Stimulated activated CD8-positive, alpha-beta memory T cell treated with anti-CD3 and anti-CD28 coated beads, Interleukin-7, amount 100 ng/mL, for 1 hour (primary cell): ENCODE results near the gene SMYD4.
"Not testable (repeated sequence)": the region's sequence is repeated elsewhere in the genome, so short reads cannot be mapped to it uniquely, and the experiment has no call there.

Source experiments
- DNase-seq, 2 donors: peaks; one replicate each; pipeline ENCODE4 v3.0.0-alpha.2; 2020; ENCODE audit warnings: low read depth in 2 of 2

The SMYD4 gene

DNA sequence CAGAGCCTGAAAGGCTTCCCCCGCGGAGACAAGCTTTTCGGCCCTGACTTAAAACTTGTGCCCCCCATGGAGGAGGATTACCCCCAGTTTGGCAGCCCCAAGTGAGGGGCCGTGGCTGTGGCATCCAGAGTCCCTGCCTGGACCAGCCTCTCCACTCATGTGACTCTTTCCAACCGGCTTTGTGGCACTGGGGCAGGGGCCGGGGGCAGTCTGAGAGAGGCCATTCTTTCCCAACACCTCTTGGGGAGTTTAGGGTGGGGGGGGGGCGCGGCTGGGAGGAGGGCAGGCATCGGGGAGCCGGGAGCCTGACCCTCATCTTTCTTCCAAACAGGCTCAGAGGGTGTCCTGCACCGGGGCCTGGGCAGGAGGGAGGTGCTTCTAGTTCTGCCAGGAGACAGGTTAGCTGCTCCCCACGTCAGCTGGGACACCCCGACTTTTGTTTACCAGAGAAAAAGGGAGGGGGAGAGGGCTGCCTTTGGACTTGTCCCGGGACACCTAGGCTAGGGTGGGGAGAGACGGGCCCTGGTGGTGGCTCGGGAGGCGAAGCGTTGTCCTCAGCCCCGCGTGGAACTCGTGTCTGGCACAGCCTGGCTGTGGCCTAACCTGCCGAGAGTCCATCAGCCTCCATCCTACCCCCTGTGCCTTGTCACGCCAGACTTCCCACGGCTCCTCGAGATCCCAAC is 75.1 kb downstream of the SMYD4 start:
- no peak for DNase-seq

DNA sequence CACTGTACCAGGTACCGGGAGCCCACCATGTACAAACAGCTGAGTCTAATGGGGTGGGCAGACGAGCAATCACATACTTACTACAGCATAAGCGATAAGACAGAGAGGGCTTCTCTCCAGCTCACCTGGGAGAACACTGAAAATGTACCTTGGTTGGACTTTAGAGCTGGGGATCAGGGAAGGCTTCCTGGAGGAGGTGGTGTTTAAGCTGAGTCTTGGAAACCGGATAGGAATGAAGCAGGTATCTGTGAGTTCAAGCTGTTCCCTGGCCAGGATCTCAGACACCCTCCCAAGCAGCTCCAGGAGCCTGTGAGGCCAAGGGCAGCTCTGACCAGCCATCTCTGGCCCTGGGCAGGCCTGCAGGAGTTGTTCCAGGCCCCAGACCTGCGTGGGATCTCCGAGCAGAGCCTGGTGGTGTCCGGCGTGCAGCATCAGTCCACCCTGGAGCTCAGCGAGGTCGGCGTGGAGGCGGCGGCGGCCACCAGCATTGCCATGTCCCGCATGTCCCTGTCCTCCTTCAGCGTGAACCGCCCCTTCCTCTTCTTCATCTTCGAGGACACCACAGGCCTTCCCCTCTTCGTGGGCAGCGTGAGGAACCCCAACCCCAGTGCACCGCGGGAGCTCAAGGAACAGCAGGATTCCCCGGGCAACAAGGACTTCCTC is 75.8 kb downstream of the SMYD4 start:
- DNase-seq, result no peak

DNA sequence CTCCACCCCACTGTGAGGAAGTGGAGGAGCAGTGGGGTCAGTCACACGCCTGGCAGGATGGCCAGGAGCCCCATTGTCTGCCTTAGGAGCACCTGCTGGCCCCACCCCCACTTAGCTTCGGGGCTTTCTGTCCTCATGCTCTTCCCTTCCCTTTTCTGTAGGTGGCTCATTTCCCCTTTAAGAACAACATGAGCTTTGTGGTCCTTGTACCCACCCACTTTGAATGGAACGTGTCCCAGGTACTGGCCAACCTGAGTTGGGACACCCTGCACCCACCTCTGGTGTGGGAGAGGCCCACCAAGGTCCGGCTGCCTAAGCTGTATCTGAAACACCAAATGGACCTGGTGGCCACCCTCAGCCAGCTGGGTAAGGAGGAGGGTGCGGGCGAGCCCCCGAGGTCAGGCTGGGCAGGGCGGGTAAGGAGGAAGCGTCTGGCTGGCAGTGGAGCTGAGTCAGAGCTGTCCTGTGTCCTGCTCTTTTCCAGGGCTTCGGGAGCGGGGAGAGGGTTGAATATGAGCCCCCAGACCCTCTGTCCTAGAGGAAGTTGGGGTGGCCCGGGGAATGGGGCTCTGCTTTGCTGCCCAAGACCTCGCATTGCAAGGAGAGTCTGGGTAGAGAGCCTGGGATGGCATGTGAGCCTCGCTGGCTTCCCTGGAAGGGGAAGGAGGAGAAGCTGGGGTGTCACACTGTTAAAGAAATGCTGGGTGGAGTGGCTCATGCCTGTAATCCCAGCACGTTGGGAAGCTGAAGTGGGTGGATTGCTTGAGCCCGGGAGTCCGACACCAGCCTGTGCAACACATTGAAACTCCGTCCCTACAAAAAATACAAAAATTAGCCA is 77.1 kb downstream of the SMYD4 start:
- DNase-seq, result no peak

DNA sequence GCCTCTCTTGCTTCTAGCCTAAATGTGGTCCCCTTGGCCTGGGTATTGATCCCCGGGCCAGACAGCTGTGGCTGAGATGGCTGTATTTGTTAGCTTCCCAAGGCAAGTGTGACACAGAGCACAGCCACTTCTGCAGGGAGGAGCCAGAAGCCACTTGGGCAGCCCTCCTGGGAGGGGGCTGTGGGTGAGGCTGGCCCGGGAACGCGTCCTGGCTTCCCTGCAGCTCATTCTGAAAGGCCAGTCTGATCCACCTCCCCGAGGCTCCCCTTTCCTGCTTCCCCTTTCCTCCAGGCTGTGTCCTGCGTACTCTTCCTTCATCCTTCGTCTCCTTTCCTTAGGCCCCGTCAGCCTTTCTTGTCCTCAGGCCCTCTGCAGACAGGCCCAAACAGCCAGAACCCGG is 79.1 kb downstream of the SMYD4 start:
- no peak for DNase-seq

DNA sequence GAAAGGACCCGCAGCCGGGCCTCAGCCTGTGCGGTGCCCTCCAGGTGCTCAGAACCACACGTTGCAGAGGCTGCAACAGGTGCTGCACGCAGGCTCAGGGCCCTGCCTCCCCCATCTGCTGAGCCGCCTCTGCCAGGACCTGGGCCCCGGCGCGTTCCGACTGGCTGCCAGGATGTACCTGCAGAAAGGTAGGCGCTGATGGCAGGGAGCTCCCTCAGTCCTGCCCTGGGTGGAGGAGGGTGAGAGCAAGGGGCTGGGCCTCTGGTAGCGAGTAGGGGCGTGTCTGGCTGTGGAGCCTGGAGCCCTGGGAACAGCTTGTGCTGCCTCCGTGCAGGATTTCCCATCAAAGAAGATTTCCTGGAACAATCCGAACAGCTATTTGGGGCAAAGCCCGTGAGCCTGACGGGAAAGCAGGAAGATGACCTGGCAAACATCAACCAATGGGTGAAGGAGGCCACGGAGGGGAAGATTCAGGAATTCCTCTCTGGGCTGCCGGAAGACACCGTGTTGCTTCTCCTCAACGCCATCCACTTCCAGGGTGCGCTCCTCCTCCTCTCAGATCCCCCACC is 82.6 kb downstream of the SMYD4 start:
- no peak for DNase-seq

DNA sequence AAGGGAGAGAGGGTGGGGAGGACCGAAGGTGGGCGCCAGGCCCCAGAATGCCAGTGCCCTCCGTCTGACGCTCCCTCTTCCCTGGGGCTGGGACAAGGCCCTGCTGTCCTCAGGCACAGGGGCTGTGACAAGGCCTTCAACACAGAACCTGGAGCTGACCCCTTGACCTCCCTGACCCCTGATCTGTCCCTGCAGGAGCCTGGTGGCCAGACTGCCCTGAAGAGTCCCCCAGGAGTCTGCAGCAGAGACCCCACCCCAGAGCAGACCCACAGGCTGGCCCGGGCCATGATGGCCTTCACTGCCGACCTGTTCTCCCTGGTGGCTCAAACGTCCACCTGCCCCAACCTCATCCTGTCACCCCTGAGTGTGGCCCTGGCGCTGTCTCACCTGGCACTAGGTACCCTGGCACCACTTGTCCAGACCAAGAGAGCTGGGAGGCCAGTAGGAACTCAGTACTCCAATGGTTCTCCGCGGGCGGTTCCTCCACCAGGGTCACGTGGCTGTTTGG is 84.1 kb downstream of the SMYD4 start:
- no peak for DNase-seq

DNA sequence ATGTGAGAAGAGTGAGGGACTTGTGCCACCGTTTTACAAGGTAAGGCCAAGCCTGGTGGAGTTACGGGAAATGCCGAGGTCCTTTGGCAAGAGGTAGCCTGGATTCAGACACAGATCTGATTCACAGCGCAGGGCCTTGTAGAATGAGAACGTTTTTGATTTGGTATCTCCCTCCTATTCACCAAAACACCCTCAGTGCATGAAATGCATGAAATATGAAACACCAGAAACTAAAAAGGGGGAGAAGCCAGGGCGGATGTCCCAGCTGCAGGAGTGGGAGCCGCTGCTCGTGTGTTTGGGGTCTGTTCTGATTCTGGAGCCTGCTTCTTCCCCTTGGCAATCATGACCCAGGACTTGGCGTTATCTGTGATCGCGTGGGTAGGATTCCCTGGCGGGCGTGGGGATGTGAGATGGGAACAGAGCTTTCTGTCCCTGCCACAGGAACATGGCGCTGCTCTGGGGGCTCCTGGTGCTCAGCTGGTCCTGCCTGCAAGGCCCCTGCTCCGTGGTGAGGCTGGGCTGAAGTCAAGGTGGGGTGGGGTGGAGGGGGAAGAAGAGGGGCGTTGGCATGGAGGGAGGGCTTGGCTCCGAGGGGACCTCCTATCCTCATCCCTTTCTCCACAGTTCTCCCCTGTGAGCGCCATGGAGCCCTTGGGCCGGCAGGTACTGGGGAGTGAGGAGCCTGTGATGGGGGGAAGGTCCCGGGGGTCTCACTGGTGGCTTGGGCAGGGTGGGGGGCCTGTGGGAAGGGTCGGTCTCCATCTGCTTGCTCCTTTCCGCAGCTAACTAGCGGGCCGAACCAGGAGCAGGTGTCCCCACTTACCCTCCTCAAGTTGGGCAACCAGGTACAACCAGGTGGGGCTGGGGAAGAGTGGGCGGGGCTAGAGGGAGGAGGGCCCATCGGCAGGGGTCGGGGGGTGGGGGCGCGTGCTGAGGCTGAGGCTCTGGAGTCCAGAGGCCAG is 84.9 kb downstream of the SMYD4 start:
- no peak for DNase-seq

DNA sequence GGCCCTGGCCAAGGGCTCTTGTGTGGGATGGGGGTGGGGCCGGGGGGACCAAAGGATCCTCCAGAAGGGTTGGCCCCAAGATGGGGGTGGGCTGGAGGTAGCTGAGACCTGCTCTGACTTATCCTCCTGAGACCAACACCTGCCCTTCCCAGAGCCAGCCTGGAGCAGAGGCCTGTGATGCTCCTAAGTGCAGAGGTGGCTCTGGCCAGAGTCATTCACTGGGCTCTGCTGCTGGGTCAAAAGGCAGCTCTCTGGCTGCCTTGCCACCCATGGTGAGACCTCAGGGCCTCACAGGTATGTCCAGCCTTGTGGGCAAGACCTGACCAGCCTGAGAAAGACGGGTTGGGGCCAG is 86.6 kb downstream of the SMYD4 start:
- no peak for DNase-seq

DNA sequence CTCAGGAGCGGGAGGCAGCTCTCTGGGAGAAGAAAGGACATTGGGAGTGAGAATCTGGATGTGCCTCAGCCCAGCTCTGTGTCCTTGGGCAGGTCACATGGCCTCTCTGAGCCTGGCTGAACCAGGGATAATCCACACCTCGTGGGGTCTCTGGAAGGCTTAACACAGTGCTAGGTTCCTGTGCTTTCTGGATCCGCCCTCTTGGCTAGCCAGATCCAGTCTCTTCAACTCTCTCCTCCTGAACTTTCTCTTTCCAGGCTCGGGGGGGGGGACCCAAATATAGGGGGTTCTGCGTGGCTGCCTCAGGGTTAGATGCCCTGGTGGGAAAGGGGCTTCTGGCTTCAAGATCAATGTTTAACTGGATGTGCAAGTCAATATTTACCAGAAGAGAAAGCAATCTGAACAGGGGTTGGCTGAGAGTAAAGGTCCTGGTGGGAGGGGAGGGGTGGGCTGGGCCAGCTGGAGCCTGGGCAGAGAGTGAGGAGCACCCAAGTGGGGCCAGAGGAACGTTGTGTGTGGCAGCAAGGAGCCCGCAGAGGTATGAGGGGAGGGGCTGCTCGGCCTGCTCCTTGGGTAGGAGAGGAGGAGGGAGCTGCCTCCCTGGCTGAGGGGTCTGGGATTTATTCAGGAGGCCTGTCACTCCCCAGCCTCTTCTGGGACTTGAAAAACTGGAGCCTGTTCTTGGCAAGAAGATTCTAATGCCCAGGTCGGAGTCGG is 87.2 kb downstream of the SMYD4 start, which contains the start of gene SERPINF2:
SERPINF2 (plus strand) TSS at position 501 of the 717 bp plus-strand sequence. CDS start 2,125 bp downstream, outside the sequence.
- DNase-seq, result no peak

DNA sequence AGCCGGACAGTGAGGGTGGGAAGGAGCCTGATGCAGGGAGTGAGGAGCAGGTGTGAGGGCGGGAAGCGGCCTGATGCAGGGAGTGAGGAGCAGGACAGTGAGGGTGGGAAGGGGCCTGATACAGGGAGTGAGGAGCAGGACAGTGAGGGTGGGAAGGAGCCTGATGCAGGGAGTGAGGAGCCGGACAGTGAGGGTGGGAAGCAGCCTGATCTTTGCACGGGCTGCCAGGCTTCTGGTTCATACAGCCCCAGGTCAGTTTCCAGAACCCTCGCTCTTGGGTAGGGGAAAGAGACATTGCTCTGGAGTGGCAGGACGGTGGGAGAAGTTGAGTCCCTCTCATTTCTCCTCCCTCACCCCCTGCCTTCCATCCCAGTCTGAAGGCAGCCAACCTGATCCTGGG is 87.8 kb downstream of the SMYD4 start:
- DNase-seq, result not testable (repeated sequence)

DNA sequence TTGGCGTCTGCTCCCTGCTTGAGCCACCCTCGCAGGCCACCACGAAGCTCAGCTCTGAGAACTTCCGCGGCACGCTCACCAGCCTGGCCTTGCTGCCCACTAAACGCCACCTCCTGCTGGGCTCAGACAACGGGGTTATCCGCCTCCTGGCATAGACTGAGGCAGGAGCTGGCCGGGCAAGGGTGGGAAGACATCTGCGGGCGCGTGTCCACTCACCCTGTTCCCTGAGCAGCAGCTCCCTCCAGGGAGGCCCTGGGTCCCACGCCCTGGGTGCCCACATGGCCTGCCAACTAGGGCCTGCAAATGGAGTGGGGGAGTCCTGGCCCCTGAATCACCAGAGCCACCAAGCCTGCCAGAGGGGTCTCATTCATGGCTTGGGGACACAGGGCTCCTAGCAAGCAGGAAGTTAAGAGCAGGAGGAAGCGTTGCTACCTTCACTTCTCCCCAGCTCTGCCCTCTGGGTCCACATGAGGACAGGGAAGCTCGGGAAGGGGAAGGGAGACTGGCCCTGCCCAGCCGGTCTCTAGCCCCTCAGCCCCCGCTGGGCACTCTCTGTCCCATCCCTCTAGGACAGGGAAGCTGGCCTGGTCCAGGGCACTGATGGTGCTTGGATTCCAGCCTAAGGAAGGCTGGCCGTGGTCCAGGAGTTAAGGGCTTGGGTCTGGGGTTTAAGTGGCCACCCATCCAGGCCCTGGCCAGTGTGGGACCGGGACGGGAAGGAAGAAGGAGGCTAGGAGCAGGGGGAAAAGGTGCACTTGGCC is 92.0 kb downstream of the SMYD4 start:
- no peak for DNase-seq

DNA sequence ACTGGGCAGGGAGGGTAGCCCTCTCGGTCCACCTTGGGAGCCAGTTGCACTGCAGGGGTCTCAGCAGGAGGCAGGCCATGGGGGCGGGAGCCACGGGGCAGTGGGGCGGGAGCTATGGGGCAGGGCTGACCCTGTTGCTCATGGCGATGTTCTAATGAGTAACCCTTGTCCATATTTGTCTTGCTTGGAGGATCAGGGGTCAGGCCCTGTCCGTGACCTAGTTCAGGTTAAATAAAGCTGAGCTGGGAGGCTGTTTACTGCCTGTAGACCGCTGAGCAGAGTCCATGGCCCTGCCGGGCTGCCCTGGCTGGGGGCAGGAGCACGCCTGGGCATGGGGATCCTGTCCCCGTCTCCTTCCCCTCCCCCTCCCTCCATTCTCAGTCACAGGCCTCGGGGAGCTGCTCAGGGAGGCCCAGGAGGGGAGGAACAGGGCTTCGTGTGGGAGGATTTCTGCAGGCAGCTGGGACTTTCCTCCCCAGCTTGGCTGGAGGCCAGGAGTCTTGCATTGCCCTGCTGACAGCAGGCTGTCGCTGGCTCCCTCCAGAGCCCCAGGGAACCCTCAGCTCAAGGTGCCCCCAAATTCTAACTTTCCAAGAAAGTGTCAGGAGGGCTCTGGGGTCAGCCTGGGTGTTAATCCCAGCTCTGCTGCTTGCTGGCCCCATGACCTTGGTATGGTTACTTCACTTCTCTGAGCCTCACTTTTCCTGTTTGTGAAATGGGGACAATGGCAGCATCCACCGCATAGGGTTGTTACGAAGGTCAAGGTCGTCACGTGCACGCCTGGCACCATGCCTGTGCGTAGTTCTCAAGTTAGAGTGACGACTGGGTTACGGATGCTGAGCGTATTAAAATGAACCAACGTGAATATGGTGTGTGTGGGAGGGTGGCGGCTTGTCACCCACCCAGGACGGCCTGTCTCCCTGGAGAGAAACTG is 93.1 kb downstream of the SMYD4 start:
- no peak for DNase-seq

DNA sequence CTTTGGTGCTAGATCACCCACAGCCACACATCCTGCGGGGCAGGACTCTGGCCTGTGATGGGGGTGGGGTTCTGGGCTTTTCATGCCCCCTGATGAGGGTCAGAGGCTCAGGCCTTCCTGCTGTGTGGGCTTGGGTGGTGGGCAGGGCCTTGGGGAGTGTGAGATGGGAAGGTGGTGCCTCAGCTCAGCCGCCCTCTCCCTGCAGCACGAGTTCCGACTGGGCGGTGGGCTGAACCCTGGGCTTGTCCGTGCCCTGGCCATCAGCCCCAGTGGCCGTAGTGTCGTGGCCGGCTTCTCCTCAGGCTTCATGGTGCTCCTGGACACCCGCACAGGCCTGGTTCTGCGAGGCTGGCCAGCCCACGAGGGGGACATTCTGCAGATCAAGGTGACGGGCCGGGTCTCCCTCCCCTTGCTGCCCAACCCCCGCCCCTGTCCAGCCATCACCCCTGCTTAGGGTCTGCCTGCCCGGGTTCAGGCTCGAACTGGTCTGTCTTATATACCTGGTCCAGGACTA is 93.8 kb downstream of the SMYD4 start:
- no peak for DNase-seq

DNA sequence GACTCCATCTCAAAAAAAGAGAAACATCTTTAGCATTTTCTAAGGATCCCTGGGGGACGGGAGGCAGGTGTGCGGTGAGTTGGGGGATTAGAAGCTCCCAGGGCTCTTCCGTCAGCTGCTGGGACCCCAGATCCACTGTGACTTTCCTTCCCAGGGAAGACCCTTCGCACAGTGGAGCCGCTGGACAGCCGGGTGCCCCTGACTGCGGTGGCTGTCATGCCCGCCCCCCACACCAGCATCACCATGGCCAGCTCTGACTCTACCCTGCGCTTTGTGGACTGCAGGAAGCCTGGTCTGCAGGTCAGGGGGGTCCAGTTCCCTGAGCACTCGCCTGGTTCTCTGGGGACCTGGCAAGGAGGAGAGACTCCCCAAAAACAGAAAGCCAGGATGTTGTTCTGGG is 94.3 kb downstream of the SMYD4 start:
- DNase-seq, result no peak

DNA sequence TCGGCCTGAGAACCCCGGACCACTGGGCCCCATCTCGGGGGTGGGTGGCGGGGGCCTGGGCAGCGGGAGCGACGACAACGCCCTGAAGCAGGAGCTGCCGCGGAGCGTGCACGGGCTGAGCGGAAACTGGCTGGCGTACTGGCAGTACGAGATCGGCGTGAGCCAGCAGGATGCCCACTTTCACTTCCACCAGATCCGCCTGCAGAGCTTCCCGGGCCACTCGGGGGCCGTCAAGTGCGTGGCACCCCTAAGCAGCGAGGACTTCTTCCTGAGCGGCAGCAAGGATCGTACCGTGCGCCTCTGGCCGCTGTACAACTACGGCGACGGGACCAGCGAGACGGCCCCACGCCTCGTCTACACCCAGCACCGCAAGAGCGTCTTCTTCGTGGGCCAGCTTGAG is 95.9 kb downstream of the SMYD4 start:
- no peak for DNase-seq

DNA sequence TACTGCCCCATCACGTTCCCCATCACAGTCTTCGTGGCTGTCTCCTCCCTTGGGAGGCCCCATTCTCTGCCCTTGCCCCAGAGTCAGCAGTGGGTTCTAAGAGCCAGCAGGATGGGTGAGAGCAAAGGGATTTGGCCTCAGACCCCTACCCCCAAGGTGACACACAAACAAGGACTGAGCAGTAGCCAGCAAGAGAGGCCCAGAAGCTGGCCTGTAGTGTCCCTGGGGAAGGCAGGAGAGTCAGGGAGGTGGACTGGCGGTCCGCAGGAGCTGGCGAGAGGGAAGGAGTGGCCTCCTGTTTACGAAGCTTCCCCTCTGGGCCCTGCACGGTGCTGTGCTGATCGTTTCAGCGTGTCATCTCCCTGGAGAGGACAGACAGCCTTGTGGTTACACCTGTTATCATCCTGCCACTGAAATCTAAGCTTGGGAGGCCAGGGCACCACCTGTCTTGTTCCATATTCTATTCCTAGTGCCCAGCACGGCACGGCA is 96.8 kb downstream of the SMYD4 start:
- DNase-seq, result no peak

DNA sequence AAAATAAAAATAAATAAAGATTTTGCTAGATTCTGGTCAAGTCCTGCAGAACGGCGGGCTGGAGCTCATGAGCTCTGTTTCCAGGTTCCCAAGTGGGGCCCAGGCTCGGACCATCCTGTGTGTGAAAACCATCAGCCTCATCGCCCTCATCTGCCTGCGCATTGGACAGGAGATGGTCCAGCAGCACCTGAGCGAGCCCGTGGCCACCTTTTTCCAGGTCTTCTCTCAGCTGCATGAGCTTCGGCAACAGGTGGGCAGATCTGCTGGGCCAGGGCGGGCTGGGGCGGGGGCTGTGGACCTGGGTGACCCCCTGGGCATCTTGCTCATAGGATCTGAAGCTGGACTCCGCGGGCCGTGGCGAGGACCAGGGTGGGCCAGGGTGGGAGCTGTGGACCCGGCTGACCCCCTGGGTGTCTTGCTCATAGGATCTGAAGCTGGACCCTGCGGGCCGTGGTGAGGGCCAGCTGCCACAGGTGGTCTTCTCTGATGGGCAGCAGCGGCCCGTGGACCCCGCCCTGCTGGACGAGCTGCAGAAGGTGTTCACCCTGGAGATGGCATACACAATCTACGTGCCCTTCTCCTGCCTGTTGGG is 97.4 kb downstream of the SMYD4 start:
- no peak for DNase-seq

DNA sequence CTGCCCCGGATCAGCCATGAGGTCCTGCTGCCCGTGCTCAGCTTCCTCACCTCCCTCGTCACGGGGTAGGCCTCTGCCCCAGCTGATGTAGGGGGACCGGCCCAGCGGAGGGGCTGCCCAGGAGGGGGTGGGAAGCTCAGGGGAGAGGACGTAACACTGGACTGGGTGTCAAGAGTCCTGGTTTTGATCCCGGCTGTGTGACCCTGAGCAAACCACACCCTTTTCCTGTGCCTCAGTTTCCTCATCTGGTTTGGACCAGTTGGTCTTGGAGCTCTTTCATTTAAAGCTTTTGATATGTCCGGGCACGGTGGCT is 98.6 kb downstream of the SMYD4 start:
- no peak for DNase-seq
